GM19328 (cell line): ENCODE measurements around the gene KCNK1.

Experiments
- ATAC-seq: cut with Tn5 transposase; IDR thresholded peaks from one replicate; pipeline ENCODE4 v1.9.1; 2021; ENCODE audit warnings: mild to moderate bottlenecking, moderate library complexity; ENCODE audit not compliant: unreplicated experiment

The KCNK1 gene

GRCh38 chr1:233613252-233614172, at the start of gene KCNK1:
TSS of gene KCNK1 (plus strand) at chr1:233614106. CDS start at chr1:233614172, 66 bp downstream.
- no peak for ATAC-seq

GRCh38 chr1:233565313-233565712, 48.6 kb upstream of the KCNK1 start:
- no peak for ATAC-seq

GRCh38 chr1:233566886-233567285, 47.0 kb upstream of the KCNK1 start:
- no peak for ATAC-seq

GRCh38 chr1:233569636-233570035, 44.3 kb upstream of the KCNK1 start:
- no peak for ATAC-seq

GRCh38 chr1:233570216-233570615, 43.7 kb upstream of the KCNK1 start:
- ATAC-seq = no peak

GRCh38 chr1:233570706-233571105, 43.2 kb upstream of the KCNK1 start:
- no peak for ATAC-seq

- ATAC-seq = no peak
Observed at GRCh38 chr1:233572896-233573295, 41.0 kb upstream of the KCNK1 start.

- no peak for ATAC-seq
Observed at GRCh38 chr1:233575450-233575849, 38.5 kb upstream of the KCNK1 start.

GRCh38 chr1:233582439-233582838, 31.5 kb upstream of the KCNK1 start:
- ATAC-seq = no peak

GRCh38 chr1:233584376-233584775, 29.5 kb upstream of the KCNK1 start:
- no peak for ATAC-seq

- no peak for ATAC-seq
Observed at GRCh38 chr1:233584931-233585330, 29.0 kb upstream of the KCNK1 start.

GRCh38 chr1:233586301-233586700, 27.6 kb upstream of the KCNK1 start:
- ATAC-seq = no peak

- no peak for ATAC-seq
Observed at GRCh38 chr1:233587196-233587595, 26.7 kb upstream of the KCNK1 start.

GRCh38 chr1:233587958-233588799, 25.7 kb upstream of the KCNK1 start:
- no peak for ATAC-seq

- no peak for ATAC-seq
Observed at GRCh38 chr1:233597489-233597901, 16.4 kb upstream of the KCNK1 start.

- ATAC-seq = peak; percentile 79
Observed at GRCh38 chr1:233598891-233599541, 14.9 kb upstream of the KCNK1 start.

GRCh38 chr1:233599542-233600073, 14.3 kb upstream of the KCNK1 start:
- ATAC-seq = peak; percentile 39

GRCh38 chr1:233600488-233600887, 13.4 kb upstream of the KCNK1 start:
- ATAC-seq = no peak

GRCh38 chr1:233603478-233603877, 10.4 kb upstream of the KCNK1 start:
- no peak for ATAC-seq

- ATAC-seq = no peak
Observed at GRCh38 chr1:233605205-233605604, 8.7 kb upstream of the KCNK1 start.

- ATAC-seq = peak; percentile 23
Observed at GRCh38 chr1:233606813-233607212, 7.1 kb upstream of the KCNK1 start.
